GM12878 (cell line): Measurements from ENCODE around the gene COL16A1. TPM values are rescaled to one million over a fixed set of nuclear protein-coding genes. Genes with fewer than 3 reads are reported as not detected.

Source experiments
- ATAC-seq: fragments of 200-7000 bp; cut with Tn5 transposase; 3 replicates; pipeline ENCODE4 v1.9.1; 2020; ENCODE audit warnings: mild to moderate bottlenecking, moderate library complexity
- BruUV-seq: library from RNA; stranded (reverse); fragments of 400-500 nt; replicated peaks from 2 replicates; lab custom pipeline; 2021; lab: Mats Ljungman, UMichigan
- CTCF ChIA-PET: fragments of 300-600 bp; sonication (Branson Sonifier 250); formaldehyde crosslinking; extraction: SDS; loops from one replicate; lab custom pipeline; 2021; ENCODE audit warnings: inconsistent platforms; lab: Yijun Ruan, JAX
- POLR2A ChIA-PET: fragments of 350-600 bp; formaldehyde crosslinking; extraction: SDS; loops from one replicate; lab custom pipeline; 2021; ENCODE audit warnings: inconsistent platforms; lab: Charles Lee
- RAD21 ChIA-PET: fragments of 300-600 bp; sonication (Branson Sonifier 250); formaldehyde crosslinking; loops from one replicate; lab custom pipeline; 2023; ENCODE audit warnings: antibody characterized with exemption; ENCODE audit not compliant: unreplicated experiment; lab: Charles Lee
- SMC1A ChIA-PET: fragments of 300-600 bp; sonication (Branson Sonifier 250); formaldehyde crosslinking; loops from one replicate; lab custom pipeline; 2023; ENCODE audit not compliant: unreplicated experiment, uncharacterized antibody; lab: Charles Lee
- DNase-seq: peaks from one replicate; pipeline ENCODE4 v3.0.0-alpha.2; 2011; ENCODE audit warnings: low read depth, low spot score
- FAIRE-seq: peaks from 3 replicates; lab custom pipeline; 2011; peaks lifted over from hg19 to GRCh38; lab: Jason Lieb, UNC
- H2AFZ ChIP-seq: 2 replicates; pipeline ENCODE4 v1.6.0; 2011; ENCODE audit warnings: low read depth, low read length, control low read depth; ENCODE audit not compliant: control insufficient read depth
- H3K27ac ChIP-seq: 2 replicates; pipeline ENCODE4 v1.5.1; 2011; ENCODE audit warnings: control low read depth; ENCODE audit not compliant: control insufficient read depth, insufficient read depth
- H3K27me3 ChIP-seq, 2 experiments: replicated peaks in 1 of 2; 2 replicates each; pipeline versions ENCODE4 v1.6.0 to v1.6.1; 2011; ENCODE audit warnings: low read length in 1 of 2; ENCODE audit not compliant: control insufficient read depth in 2 of 2, insufficient read depth in 2 of 2
- H3K36me3 ChIP-seq, 2 experiments: 2 replicates each; pipeline ENCODE4 v1.5.1; 2011; ENCODE audit warnings: low read length in 1 of 2; ENCODE audit not compliant: control insufficient read depth in 2 of 2, insufficient read depth in 2 of 2
- H3K4me1 ChIP-seq: 2 replicates; pipeline ENCODE4 v1.6.1; 2011; ENCODE audit warnings: mild to moderate bottlenecking, low read length, moderate library complexity, mixed read lengths; ENCODE audit not compliant: control insufficient read depth, insufficient read depth
- H3K4me2 ChIP-seq: 2 replicates; pipeline ENCODE4 v1.6.0; 2011; ENCODE audit warnings: control low read depth; ENCODE audit not compliant: control insufficient read depth, insufficient read depth
- H3K4me3 ChIP-seq: fragments of 200-600 bp; sonication (generic); 2 replicates; pipeline ENCODE4 v1.5.1; 2016
- H3K79me2 ChIP-seq: 2 replicates; pipeline ENCODE4 v1.6.0; 2011; ENCODE audit warnings: low read length; ENCODE audit not compliant: control insufficient read depth, insufficient read depth
- H3K9ac ChIP-seq: 2 replicates; pipeline ENCODE4 v1.8.0; 2011; ENCODE audit warnings: low read length, control low read depth, mixed read lengths; ENCODE audit not compliant: control insufficient read depth, insufficient read depth
- H3K9me3 ChIP-seq: replicated peaks from 3 replicates; pipeline ENCODE4 v1.5.1; 2011; ENCODE audit warnings: mild to moderate bottlenecking, low read length; ENCODE audit not compliant: control insufficient read depth, insufficient read depth
- H4K20me1 ChIP-seq: 2 replicates; pipeline ENCODE4 v1.6.0; 2011; ENCODE audit not compliant: control insufficient read depth, insufficient read depth
- ATF7 ChIP-seq: fragments of 450-650 bp; IDR thresholded peaks from 2 replicates; pipeline ENCODE4 v1.6.1; 2016; ENCODE audit warnings: low read depth, mild to moderate bottlenecking
- BCL11A ChIP-seq: IDR thresholded peaks from 2 replicates; pipeline ENCODE4 v1.6.1; 2011; ENCODE audit warnings: low read depth, low read length
- BCL3 ChIP-seq: IDR thresholded peaks from 2 replicates; pipeline ENCODE4 v1.6.1; 2011; ENCODE audit warnings: borderline replicate concordance, low read depth, mild to moderate bottlenecking, moderate library complexity, low read length; ENCODE audit not compliant: insufficient read depth, poor library complexity, severe bottlenecking
- CHD2 ChIP-seq: IDR thresholded peaks from 2 replicates; pipeline ENCODE4 v1.6.1; 2011; ENCODE audit warnings: low read depth, low read length, improper control_type of control experiment, borderline replicate concordance
- EGR1 ChIP-seq, 2 experiments: IDR thresholded peaks; 1 replicate in 1 of 2; 2 replicates in 1 of 2; pipeline ENCODE4 v1.6.1; 2011 to 2012; ENCODE audit warnings: low read depth in 2 of 2, low read length in 2 of 2, borderline replicate concordance in 1 of 2, mild to moderate bottlenecking in 1 of 2, moderate library complexity in 1 of 2
- IRF4 ChIP-seq: IDR thresholded peaks from 2 replicates; pipeline ENCODE4 v1.6.1; 2011; ENCODE audit warnings: low read depth, low read length
- KAT2A ChIP-seq: conservative IDR thresholded peaks from 2 replicates; pipeline ENCODE4 v1.6.1; 2011; ENCODE audit warnings: low read depth, low read length; ENCODE audit not compliant: control insufficient read depth
- MYC ChIP-seq: IDR thresholded peaks from 2 replicates; pipeline ENCODE4 v1.6.1; 2011; ENCODE audit warnings: mild to moderate bottlenecking, low read length, moderate library complexity, inconsistent platforms; ENCODE audit not compliant: insufficient read depth, insufficient replicate concordance, insufficient read length, severe bottlenecking
- ZBED1 ChIP-seq: IDR thresholded peaks from 2 replicates; pipeline ENCODE4 v1.6.1; 2016; ENCODE audit warnings: borderline replicate concordance
- ZNF217 ChIP-seq: fragments of 450-650 bp; IDR thresholded peaks from 2 replicates; pipeline ENCODE4 v1.6.1; 2017; ENCODE audit warnings: antibody characterized with exemption, mild to moderate bottlenecking
- ZNF687 ChIP-seq: fragments of 450-650 bp; IDR thresholded peaks from 2 replicates; pipeline ENCODE4 v1.6.1; 2017; ENCODE audit warnings: mild to moderate bottlenecking, moderate library complexity
- WGBS: methylation state at CpG from one replicate; pipeline ENCODE4 v1.1.6; 2016; ENCODE audit warnings: low lambda C conversion rate; ENCODE audit not compliant: insufficient replicate concordance, insufficient coverage; ENCODE audit errors: missing lambda C conversion rate; 5-methylcytosine and 5-hydroxymethylcytosine counted together
- in situ Hi-C: fragments of 300-500 bp; cut with MboI; formaldehyde crosslinking; loops from 9 replicates; pipeline ENCODE4 v1.14.3; 2018; ENCODE audit warnings: mixed read lengths
- intact Hi-C: fragments of 100-400 bp; cut with micrococcal nuclease; formaldehyde crosslinking; loops from one replicate; pipeline ENCODE4 v1.14.2; 2022; ENCODE audit not compliant: unreplicated experiment
- polyA plus RNA-seq, 11 experiments: library from polyadenylated mRNA; depleted of rRNA in 4 of 11; unstranded in 6 of 11; stranded (reverse) in 5 of 11; fragments of >200 nt; fragmentation: Nextera tagmentation in 4 of 11; fragmentation: Illumina TruSeq in 1 of 11; extraction: Ambion mirVana in 4 of 11; extraction: Trizol in 1 of 11; gene quantifications; 1 replicate in 1 of 11; 2 replicates in 10 of 11; pipeline versions ENCODE4 v1.2.1 to v1.2.3, GENCODE V29; 2011 to 2016; ENCODE audit warnings: inconsistent platforms in 2 of 11, missing spikeins in 2 of 11, low read depth in 1 of 11
- total RNA-seq, 4 experiments: library from RNA; depleted of rRNA in 3 of 4; stranded (reverse); fragments of >200 nt in 3 of 4; fragmentation: Illumina TruSeq in 1 of 4; extraction: Trizol in 1 of 4; gene quantifications; 2 replicates each; pipeline versions ENCODE4 v1.2.1 to v1.2.3, GENCODE V29; 2013 to 2021
- TF ChIP-seq, protein P1 (sequence below): IDR thresholded peaks from 2 replicates; pipeline ENCODE4 v1.6.1; 2012; ENCODE audit warnings: mild to moderate bottlenecking, low read depth, low read length

COL16A1 gene
- total and polyA plus RNA-seq, 10 of the 15 experiments (the other 5 are each of a cell fraction or from before 2014, with no cell fraction given) = 0.02 to 3.7 (median 0.59) TPM

GRCh38 chr1:31748365-31748764, 44.5 kb upstream of the COL16A1 start:
- FAIRE-seq (no peak), ATAC-seq (no peak), DNase-seq (no peak)
- H4K20me1 ChIP-seq = no peaks in the 10 kb centered on the region
- ChIA-PET CTCF (interaction anchor here (1.5 to 2.1 kb wide), 2 partner anchors 41 to 43 kb away, joined by 3 to 7 read pairs; no protein-coding TSS in a partner anchor), POLR2A (no interaction called here), SMC1A (interaction anchor here (1.3 kb wide), 1 partner anchor 87 kb away, joined by 3 read pairs; no protein-coding TSS in a partner anchor), RAD21 (interaction anchor here (1.2 kb wide), 1 partner anchor 84 kb away, joined by 4 read pairs; no protein-coding TSS in a partner anchor)
- intact Hi-C loops (no loop called here), in situ Hi-C loops (no loop called here)
- no peak overlapping the region for H3K4me3 ChIP-seq
- H3K9me3 ChIP-seq = no peaks in the 10 kb centered on the region
- H3K27ac ChIP-seq = no peak overlapping the region
- no peak overlapping the region for H3K9ac ChIP-seq
- no peaks in the 10 kb centered on the region for H3K36me3 ChIP-seq
- no peaks in the 10 kb centered on the region for H3K79me2 ChIP-seq
- 53% methylated on average over 4 of the region's 4 CpGs for WGBS
- H3K27me3 ChIP-seq = peaks cover 0 to 5% of the 10 kb centered on the region in 2 experiments; a peak in 1 of 4 replicates
- no TSS peak for BruUV-seq
- no peak for TF ChIP-seq BCL3
- TF ChIP-seq IRF4 = no peak
- TF ChIP-seq, protein P1, sequence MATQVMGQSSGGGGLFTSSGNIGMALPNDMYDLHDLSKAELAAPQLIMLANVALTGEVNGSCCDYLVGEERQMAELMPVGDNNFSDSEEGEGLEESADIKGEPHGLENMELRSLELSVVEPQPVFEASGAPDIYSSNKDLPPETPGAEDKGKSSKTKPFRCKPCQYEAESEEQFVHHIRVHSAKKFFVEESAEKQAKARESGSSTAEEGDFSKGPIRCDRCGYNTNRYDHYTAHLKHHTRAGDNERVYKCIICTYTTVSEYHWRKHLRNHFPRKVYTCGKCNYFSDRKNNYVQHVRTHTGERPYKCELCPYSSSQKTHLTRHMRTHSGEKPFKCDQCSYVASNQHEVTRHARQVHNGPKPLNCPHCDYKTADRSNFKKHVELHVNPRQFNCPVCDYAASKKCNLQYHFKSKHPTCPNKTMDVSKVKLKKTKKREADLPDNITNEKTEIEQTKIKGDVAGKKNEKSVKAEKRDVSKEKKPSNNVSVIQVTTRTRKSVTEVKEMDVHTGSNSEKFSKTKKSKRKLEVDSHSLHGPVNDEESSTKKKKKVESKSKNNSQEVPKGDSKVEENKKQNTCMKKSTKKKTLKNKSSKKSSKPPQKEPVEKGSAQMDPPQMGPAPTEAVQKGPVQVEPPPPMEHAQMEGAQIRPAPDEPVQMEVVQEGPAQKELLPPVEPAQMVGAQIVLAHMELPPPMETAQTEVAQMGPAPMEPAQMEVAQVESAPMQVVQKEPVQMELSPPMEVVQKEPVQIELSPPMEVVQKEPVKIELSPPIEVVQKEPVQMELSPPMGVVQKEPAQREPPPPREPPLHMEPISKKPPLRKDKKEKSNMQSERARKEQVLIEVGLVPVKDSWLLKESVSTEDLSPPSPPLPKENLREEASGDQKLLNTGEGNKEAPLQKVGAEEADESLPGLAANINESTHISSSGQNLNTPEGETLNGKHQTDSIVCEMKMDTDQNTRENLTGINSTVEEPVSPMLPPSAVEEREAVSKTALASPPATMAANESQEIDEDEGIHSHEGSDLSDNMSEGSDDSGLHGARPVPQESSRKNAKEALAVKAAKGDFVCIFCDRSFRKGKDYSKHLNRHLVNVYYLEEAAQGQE = no peak
- no peak for TF ChIP-seq KAT2A
- TF ChIP-seq ZNF687 = no peak
- TF ChIP-seq MYC = no peak
- no peak for TF ChIP-seq BCL11A
- no peak for TF ChIP-seq ZNF217
- no peak for TF ChIP-seq CHD2
- no peak for TF ChIP-seq EGR1 (IDR thresholded peaks at IDR 0.05; ENCODE audit: borderline replicate concordance in 1 of 2, low read depth in 2 of 2, low read length in 2 of 2)
- TF ChIP-seq ZBED1 = no peak
- TF ChIP-seq ATF7 = no peak
- H3K4me2 ChIP-seq = no peak overlapping the region
- peaks cover 24% of the 10 kb centered on the region for H3K4me1 ChIP-seq
- H2AFZ ChIP-seq = no peak overlapping the region
